Osteoblast (primary cell): ENCODE measurements around the gene PLB1. TPM values are rescaled to one million over a fixed set of nuclear protein-coding genes. Genes with fewer than 3 reads are reported as not detected.

Source experiments
- DNase-seq: peaks from one replicate; pipeline ENCODE4 v3.0.0; 2011; ENCODE audit warnings: low spot score, mixed read lengths; ENCODE audit not compliant: insufficient read length; ENCODE audit errors: missing footprints
- H2AFZ ChIP-seq: 2 replicates; pipeline ENCODE4 v1.6.0; 2011; ENCODE audit warnings: mild to moderate bottlenecking, low read length
- H3K27ac ChIP-seq: 2 replicates; pipeline ENCODE4 v1.5.1; 2011; ENCODE audit warnings: mild to moderate bottlenecking, low read depth, low read length, moderate library complexity
- H3K27me3 ChIP-seq: 2 replicates; pipeline ENCODE4 v1.6.0; 2012; ENCODE audit warnings: mild to moderate bottlenecking, control low read depth, inconsistent platforms, low read length, moderate library complexity; ENCODE audit not compliant: insufficient read depth
- H3K36me3 ChIP-seq: 2 replicates; pipeline ENCODE4 v1.5.1; 2011; ENCODE audit warnings: mild to moderate bottlenecking, low read length, control low read depth, moderate library complexity; ENCODE audit not compliant: insufficient read depth
- H3K4me1 ChIP-seq: 2 replicates; pipeline ENCODE4 v1.5.1; 2011; ENCODE audit warnings: mild to moderate bottlenecking, low read length, control low read depth, moderate library complexity; ENCODE audit not compliant: insufficient read depth
- H3K4me2 ChIP-seq: 2 replicates; pipeline ENCODE4 v1.6.0; 2011; ENCODE audit warnings: mild to moderate bottlenecking, low read length; ENCODE audit not compliant: insufficient read depth
- H3K4me3 ChIP-seq: fragments of 200-600 bp; sonication (generic); 3 replicates; pipeline ENCODE4 v1.5.1; 2012; ENCODE audit warnings: mild to moderate bottlenecking, low read length, inconsistent platforms; ENCODE audit not compliant: insufficient read depth
- H3K79me2 ChIP-seq: 2 replicates; pipeline ENCODE4 v1.6.0; 2012; ENCODE audit warnings: mild to moderate bottlenecking, low read length, control low read depth, inconsistent platforms; ENCODE audit not compliant: insufficient read depth
- H3K9me3 ChIP-seq: 2 replicates; pipeline ENCODE4 v1.5.1; 2011; ENCODE audit warnings: low read depth, low read length, control low read depth
- H4K20me1 ChIP-seq: 2 replicates; pipeline ENCODE4 v1.6.0; 2012; ENCODE audit warnings: mild to moderate bottlenecking, low read length, control low read depth; ENCODE audit not compliant: insufficient read depth
- total RNA-seq: library from RNA; depleted of rRNA; stranded (reverse); fragments of >200 nt; gene quantifications from 2 replicates; pipeline ENCODE4 v1.2.3, GENCODE V29; 2012
- TF ChIP-seq, protein P1 (sequence below): IDR thresholded peaks from 2 replicates; pipeline ENCODE4 v1.5.1; 2011; ENCODE audit warnings: mild to moderate bottlenecking, low read depth, low read length, moderate library complexity; ENCODE audit errors: extremely low read depth

PLB1 gene
- total RNA-seq, 1 donor, result 0.36 TPM

DNA sequence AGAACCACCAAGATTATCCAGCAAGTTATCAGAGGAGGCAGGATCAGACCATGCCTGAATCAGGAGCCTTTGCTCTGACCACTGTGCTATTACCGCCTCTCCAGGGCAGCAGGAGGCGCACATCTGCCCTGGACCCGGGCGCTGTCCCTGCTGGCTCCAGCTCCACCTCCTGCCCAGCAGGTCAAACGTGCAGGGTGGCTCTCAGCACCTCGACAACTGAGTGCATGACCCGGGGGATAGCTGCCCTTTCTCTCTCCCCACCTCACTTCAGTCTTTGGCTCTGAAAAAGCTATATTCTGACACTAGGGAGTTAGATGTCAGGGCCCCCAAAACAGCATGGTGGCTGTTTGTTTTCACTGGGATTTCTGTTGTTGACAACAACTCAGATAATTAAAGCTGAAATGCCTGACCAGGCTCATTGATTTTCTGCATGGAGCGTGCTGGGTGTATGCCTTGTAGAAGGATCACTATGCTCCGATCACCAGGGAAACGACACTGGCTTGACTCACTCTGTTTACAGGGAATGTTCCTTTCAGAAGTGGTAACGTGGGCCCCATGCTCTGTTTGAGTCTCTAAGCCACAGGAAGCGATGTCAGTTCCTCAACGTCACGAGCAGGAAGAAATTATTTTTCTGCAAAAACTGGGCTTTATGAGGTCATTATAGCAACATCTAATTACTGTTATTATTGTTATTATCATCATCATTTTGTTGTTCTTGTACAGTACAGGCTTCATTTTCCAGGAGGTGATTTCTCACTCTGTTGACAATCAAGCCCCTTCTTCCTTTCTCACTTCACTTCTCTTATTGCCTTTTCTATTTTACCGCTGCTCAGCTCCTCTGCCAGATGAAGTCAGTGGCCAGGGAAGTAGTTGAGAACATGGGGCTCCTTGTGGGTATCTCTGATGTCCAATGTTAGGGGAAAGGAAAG is 125.6 kb downstream of the PLB1 start:
- TF ChIP-seq, protein P1, sequence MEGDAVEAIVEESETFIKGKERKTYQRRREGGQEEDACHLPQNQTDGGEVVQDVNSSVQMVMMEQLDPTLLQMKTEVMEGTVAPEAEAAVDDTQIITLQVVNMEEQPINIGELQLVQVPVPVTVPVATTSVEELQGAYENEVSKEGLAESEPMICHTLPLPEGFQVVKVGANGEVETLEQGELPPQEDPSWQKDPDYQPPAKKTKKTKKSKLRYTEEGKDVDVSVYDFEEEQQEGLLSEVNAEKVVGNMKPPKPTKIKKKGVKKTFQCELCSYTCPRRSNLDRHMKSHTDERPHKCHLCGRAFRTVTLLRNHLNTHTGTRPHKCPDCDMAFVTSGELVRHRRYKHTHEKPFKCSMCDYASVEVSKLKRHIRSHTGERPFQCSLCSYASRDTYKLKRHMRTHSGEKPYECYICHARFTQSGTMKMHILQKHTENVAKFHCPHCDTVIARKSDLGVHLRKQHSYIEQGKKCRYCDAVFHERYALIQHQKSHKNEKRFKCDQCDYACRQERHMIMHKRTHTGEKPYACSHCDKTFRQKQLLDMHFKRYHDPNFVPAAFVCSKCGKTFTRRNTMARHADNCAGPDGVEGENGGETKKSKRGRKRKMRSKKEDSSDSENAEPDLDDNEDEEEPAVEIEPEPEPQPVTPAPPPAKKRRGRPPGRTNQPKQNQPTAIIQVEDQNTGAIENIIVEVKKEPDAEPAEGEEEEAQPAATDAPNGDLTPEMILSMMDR, result peak; percentile 28
- no peaks in the 10 kb centered on the region for H3K79me2 ChIP-seq
- H3K4me2 ChIP-seq, result peak overlapping the region; percentile 68
- DNase-seq, result peak; percentile 98
- H3K9me3 ChIP-seq, result no peaks in the 10 kb centered on the region
- peak overlapping the region; percentile 71 for H2AFZ ChIP-seq
- peaks cover 18% of the 10 kb centered on the region for H3K4me1 ChIP-seq
- no peaks in the 10 kb centered on the region for H4K20me1 ChIP-seq
- H3K4me3 ChIP-seq, result peak overlapping the region; percentile 22
- no peaks in the 10 kb centered on the region for H3K36me3 ChIP-seq
- H3K27me3 ChIP-seq, result no peaks in the 10 kb centered on the region
- peak overlapping the region; percentile 81 for H3K27ac ChIP-seq

DNA sequence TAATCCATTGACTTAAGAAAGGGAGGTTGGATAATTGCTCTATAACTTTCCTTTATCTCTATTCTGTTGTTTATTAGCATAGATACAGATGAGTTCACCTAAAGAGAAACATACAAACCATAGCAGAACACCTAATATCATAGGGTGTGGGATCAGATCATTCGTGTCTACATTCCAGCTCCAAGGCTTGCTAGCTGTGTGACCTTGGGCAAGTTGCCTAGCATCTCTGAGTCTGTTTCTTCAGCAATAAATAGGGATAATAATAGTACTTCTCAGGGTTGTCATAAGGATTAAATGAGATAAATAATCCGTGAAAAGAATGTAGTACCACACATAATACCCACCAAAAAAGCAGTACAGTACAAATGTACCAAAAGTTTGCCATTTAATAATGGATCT is 126.2 kb downstream of the PLB1 start:
- peak overlapping the region; percentile 71 for H2AFZ ChIP-seq
- no peaks in the 10 kb centered on the region for H3K36me3 ChIP-seq
- no peaks in the 10 kb centered on the region for H3K27me3 ChIP-seq
- TF ChIP-seq, protein P1, result no peak
- H3K79me2 ChIP-seq, result no peaks in the 10 kb centered on the region
- no peaks in the 10 kb centered on the region for H4K20me1 ChIP-seq
- H3K4me2 ChIP-seq, result peak overlapping the region; percentile 68
- H3K9me3 ChIP-seq, result no peaks in the 10 kb centered on the region
- DNase-seq, result no peak
- peak overlapping the region; percentile 12 for H3K4me3 ChIP-seq
- H3K27ac ChIP-seq, result peak overlapping the region; percentile 81
- H3K4me1 ChIP-seq, result peaks cover 25% of the 10 kb centered on the region

DNA sequence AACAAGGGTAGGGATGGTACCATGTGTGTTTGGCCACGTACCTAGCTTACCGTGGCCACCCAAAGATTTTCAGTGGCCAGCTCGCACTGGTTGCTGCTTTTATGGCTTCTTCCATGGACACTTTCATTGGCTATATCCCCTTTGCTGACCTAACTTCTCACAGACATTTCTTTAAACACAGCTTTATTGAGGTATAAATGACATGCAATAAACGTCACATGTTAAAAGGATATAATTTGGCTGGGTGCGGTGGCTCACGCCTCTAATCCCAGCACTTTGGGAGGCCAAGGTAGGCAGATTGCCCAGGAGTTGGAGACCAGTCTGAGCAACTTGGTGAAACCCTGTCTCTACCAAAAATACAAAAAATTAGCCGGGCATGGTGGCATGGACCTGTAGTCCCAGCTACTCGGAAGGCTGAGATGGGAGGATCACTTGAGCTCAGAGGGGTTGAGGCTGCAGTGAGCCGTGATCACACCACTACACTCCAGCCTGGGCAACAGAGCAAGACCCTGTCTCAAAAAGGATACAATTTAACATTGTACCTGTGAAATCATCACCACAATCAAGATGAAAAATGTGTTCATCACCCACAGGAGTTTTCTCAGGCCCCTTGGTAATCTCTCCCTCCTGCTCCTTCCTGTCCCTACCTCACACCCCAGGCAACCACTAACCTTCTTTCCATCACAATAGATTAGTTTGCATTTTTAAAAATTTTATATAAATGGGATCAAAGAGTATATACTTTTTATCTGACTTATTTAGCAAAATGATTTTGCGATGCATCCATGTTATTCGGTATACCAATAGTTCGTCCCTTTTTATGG is 127.9 kb downstream of the PLB1 start:
- Histone ChIP-seq H3K4me3 (no peak overlapping the region), H3K79me2 (no peaks in the 10 kb centered on the region), H3K27ac (no peak overlapping the region), H2AFZ (no peak overlapping the region), H3K4me2 (no peak overlapping the region), H3K36me3 (no peaks in the 10 kb centered on the region), H4K20me1 (no peaks in the 10 kb centered on the region), H3K4me1 (peaks cover 34% of the 10 kb centered on the region), H3K9me3 (no peaks in the 10 kb centered on the region), H3K27me3 (no peaks in the 10 kb centered on the region)
- TF ChIP-seq, protein P1, result no peak
- DNase-seq, result no peak

DNA sequence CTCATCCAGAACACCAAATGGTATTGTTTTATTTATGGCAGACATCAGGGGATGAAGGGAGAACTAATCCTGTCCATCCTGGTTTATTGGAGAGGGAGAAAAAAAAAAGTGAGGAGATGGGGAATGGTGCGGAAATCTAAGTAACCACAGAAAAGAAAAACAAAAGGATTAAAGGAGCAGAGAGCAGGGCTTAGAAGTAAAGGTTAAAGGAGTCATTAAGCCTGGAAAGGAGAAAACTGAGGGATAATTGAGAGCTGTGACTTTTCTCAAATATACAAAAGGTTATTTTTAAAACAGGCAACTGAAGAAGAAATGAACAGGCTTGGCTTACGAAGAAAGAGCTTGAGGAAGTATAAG is 128.6 kb downstream of the PLB1 start:
- no peak overlapping the region for H3K4me2 ChIP-seq
- H3K36me3 ChIP-seq, result no peaks in the 10 kb centered on the region
- no peaks in the 10 kb centered on the region for H3K27me3 ChIP-seq
- H2AFZ ChIP-seq, result no peak overlapping the region
- no peak overlapping the region for H3K27ac ChIP-seq
- TF ChIP-seq, protein P1, result no peak
- DNase-seq, result no peak
- no peaks in the 10 kb centered on the region for H4K20me1 ChIP-seq
- H3K4me1 ChIP-seq, result peaks cover 34% of the 10 kb centered on the region
- no peaks in the 10 kb centered on the region for H3K9me3 ChIP-seq
- no peaks in the 10 kb centered on the region for H3K79me2 ChIP-seq
- H3K4me3 ChIP-seq, result no peak overlapping the region
